ENCODE data around the gene IL36RN. TPM values are rescaled to one million over a fixed set of nuclear protein-coding genes. Genes with fewer than 3 reads are reported as not detected.

The IL36RN gene
- total RNA-seq = not detected

- no peak for DNase-seq
- no peak for ATAC-seq (ENCODE audit: low read depth)
- Mint-ChIP-seq H3K9me3 (peaks cover 10% of the 10 kb centered on the region), H3K27me3 (peaks cover 3% of the 10 kb centered on the region), H3K4me3 (no peak within 1 kb of the TSS), H3K36me3 (peaks cover 3% of the 10 kb centered on the region), H3K4me1 (no peaks in the 10 kb centered on the region), H3K27ac (no peak within 1 kb of the TSS)
- POLR2A ChIA-PET = interaction anchor here (0.9 kb wide), 1 partner anchor 14 kb away, joined by 3 read pairs; no protein-coding TSS in a partner anchor
Measured at GRCh38 chr2:113058998-113059960, at the start of gene IL36RN. IL36RN (plus strand) TSS chr2:113059198; CDS start chr2:113059439, 241 bp downstream.

GRCh38 chr2:113009622-113010021 is 49.4 kb upstream of the IL36RN start:
- Mint-ChIP-seq H3K27me3 (peaks cover 3% of the 10 kb centered on the region), H3K27ac (no peak overlapping the region), H3K36me3 (peaks cover 7% of the 10 kb centered on the region), H3K4me3 (no peak overlapping the region), H3K4me1 (peaks cover 7% of the 10 kb centered on the region), H3K9me3 (peaks cover 8% of the 10 kb centered on the region)
- ATAC-seq (ENCODE audit: low read depth) (no peak), DNase-seq (no peak)
- POLR2A ChIA-PET = no interaction called here

- H3K9me3 Mint-ChIP-seq = peaks cover 8% of the 10 kb centered on the region
- H3K4me3 Mint-ChIP-seq = no peak overlapping the region
Measured at GRCh38 chr2:113010088-113010487, 48.9 kb upstream of the IL36RN start.

GRCh38 chr2:113011108-113011507 is 47.9 kb upstream of the IL36RN start:
- peaks cover 3% of the 10 kb centered on the region for H3K27me3 Mint-ChIP-seq

More at GRCh38 chr2:113010088-113010487, 48.9 kb upstream of the IL36RN start:
- H3K4me1 Mint-ChIP-seq = peaks cover 7% of the 10 kb centered on the region
- no peak for DNase-seq
- H3K27ac Mint-ChIP-seq = no peak overlapping the region
- peaks cover 3% of the 10 kb centered on the region for H3K27me3 Mint-ChIP-seq
- no peak for ATAC-seq (ENCODE audit: low read depth)
- POLR2A ChIA-PET = no interaction called here
- H3K36me3 Mint-ChIP-seq = peaks cover 7% of the 10 kb centered on the region

GRCh38 chr2:113012436-113013335 is 46.3 kb upstream of the IL36RN start:
- POLR2A ChIA-PET = no interaction called here
- peaks cover 7% of the 10 kb centered on the region for H3K4me1 Mint-ChIP-seq
- DNase-seq (no peak), ATAC-seq (ENCODE audit: low read depth) (no peak)
- no peak overlapping the region for H3K27ac Mint-ChIP-seq
- H3K36me3 Mint-ChIP-seq = peaks cover 8% of the 10 kb centered on the region
- no peak overlapping the region for H3K4me3 Mint-ChIP-seq
- peaks cover 10% of the 10 kb centered on the region for H3K9me3 Mint-ChIP-seq
- peaks cover 6% of the 10 kb centered on the region for H3K27me3 Mint-ChIP-seq

More at GRCh38 chr2:113011108-113011507, 47.9 kb upstream of the IL36RN start:
- Mint-ChIP-seq H3K27ac (no peak overlapping the region), H3K36me3 (peaks cover 7% of the 10 kb centered on the region), H3K4me3 (no peak overlapping the region), H3K9me3 (peaks cover 8% of the 10 kb centered on the region), H3K4me1 (peaks cover 7% of the 10 kb centered on the region)
- ATAC-seq (ENCODE audit: low read depth) = no peak
- no peak for DNase-seq
- POLR2A ChIA-PET = no interaction called here

- Mint-ChIP-seq H3K4me3 (no peak overlapping the region), H3K9me3 (peaks cover 10% of the 10 kb centered on the region), H3K4me1 (peaks cover 5% of the 10 kb centered on the region), H3K27ac (no peak overlapping the region), H3K36me3 (peaks cover 8% of the 10 kb centered on the region), H3K27me3 (peaks cover 6% of the 10 kb centered on the region)
- POLR2A ChIA-PET = no interaction called here
- ATAC-seq (ENCODE audit: low read depth) = no peak
- DNase-seq = no peak
Measured at GRCh38 chr2:113013336-113013661, 45.7 kb upstream of the IL36RN start.

- H3K9me3 Mint-ChIP-seq = peaks cover 15% of the 10 kb centered on the region
- POLR2A ChIA-PET = no interaction called here
- H3K27ac Mint-ChIP-seq = no peak overlapping the region
- H3K4me1 Mint-ChIP-seq = peaks cover 5% of the 10 kb centered on the region
- no peak for DNase-seq
- H3K4me3 Mint-ChIP-seq = no peak overlapping the region
- ATAC-seq (ENCODE audit: low read depth) = no peak
- H3K27me3 Mint-ChIP-seq = peaks cover 6% of the 10 kb centered on the region
- H3K36me3 Mint-ChIP-seq = peaks cover 10% of the 10 kb centered on the region
Measured at GRCh38 chr2:113014067-113014466, 44.9 kb upstream of the IL36RN start.

GRCh38 chr2:113015042-113015441 is 44.0 kb upstream of the IL36RN start:
- H3K4me3 Mint-ChIP-seq = no peak overlapping the region
- peaks cover 16% of the 10 kb centered on the region for H3K9me3 Mint-ChIP-seq
- H3K36me3 Mint-ChIP-seq = peaks cover 10% of the 10 kb centered on the region
- no peak overlapping the region for H3K27ac Mint-ChIP-seq
- peaks cover 8% of the 10 kb centered on the region for H3K27me3 Mint-ChIP-seq
- no peak for DNase-seq
- no peak for ATAC-seq (ENCODE audit: low read depth)
- peaks cover 4% of the 10 kb centered on the region for H3K4me1 Mint-ChIP-seq
- POLR2A ChIA-PET = no interaction called here

- H3K4me3 Mint-ChIP-seq = no peak overlapping the region
- peaks cover 16% of the 10 kb centered on the region for H3K9me3 Mint-ChIP-seq
- no peak for DNase-seq
- POLR2A ChIA-PET = no interaction called here
- H3K4me1 Mint-ChIP-seq = peaks cover 4% of the 10 kb centered on the region
- peaks cover 10% of the 10 kb centered on the region for H3K36me3 Mint-ChIP-seq
- H3K27me3 Mint-ChIP-seq = peaks cover 8% of the 10 kb centered on the region
- H3K27ac Mint-ChIP-seq = no peak overlapping the region
- peak; percentile 42 for ATAC-seq (ENCODE audit: low read depth)
Measured at GRCh38 chr2:113015655-113016054, 43.3 kb upstream of the IL36RN start.

- Mint-ChIP-seq H3K27ac (no peak overlapping the region), H3K9me3 (peaks cover 13% of the 10 kb centered on the region), H3K36me3 (peaks cover 7% of the 10 kb centered on the region), H3K27me3 (peaks cover 16% of the 10 kb centered on the region), H3K4me1 (no peaks in the 10 kb centered on the region), H3K4me3 (no peak overlapping the region)
- POLR2A ChIA-PET = interaction anchor here (0.6 kb wide), 1 partner anchor 362 kb away, joined by 3 read pairs; no protein-coding TSS in a partner anchor
- DNase-seq = no peak
- no peak for ATAC-seq (ENCODE audit: low read depth)
Measured at GRCh38 chr2:113018509-113018908, 40.5 kb upstream of the IL36RN start.

GRCh38 chr2:113021312-113021711 is 37.7 kb upstream of the IL36RN start:
- Mint-ChIP-seq H3K27me3 (peaks cover 22% of the 10 kb centered on the region), H3K9me3 (peaks cover 11% of the 10 kb centered on the region), H3K36me3 (peaks cover 7% of the 10 kb centered on the region), H3K4me3 (no peak overlapping the region), H3K4me1 (no peaks in the 10 kb centered on the region), H3K27ac (no peak overlapping the region)
- POLR2A ChIA-PET = no interaction called here
- ATAC-seq (ENCODE audit: low read depth) = no peak
- DNase-seq = no peak

- Mint-ChIP-seq H3K27ac (no peak overlapping the region), H3K36me3 (no peaks in the 10 kb centered on the region), H3K4me3 (no peak overlapping the region), H3K27me3 (peaks cover 30% of the 10 kb centered on the region), H3K9me3 (no peaks in the 10 kb centered on the region), H3K4me1 (no peaks in the 10 kb centered on the region)
- POLR2A ChIA-PET = no interaction called here
- ATAC-seq (ENCODE audit: low read depth) (no peak), DNase-seq (no peak)
Measured at GRCh38 chr2:113024764-113025163, 34.2 kb upstream of the IL36RN start.

- DNase-seq (no peak), ATAC-seq (ENCODE audit: low read depth) (no peak)
- Mint-ChIP-seq H3K27ac (no peak overlapping the region), H3K4me3 (no peak overlapping the region), H3K9me3 (no peaks in the 10 kb centered on the region), H3K4me1 (no peaks in the 10 kb centered on the region), H3K36me3 (no peaks in the 10 kb centered on the region), H3K27me3 (peaks cover 35% of the 10 kb centered on the region)
- POLR2A ChIA-PET = no interaction called here
Measured at GRCh38 chr2:113025737-113026136, 33.3 kb upstream of the IL36RN start.

Data from activated naive CD8-positive, alpha-beta T cell treated with anti-CD3 and anti-CD28 coated beads, Interleukin-2, amount 10 ng/mL, durations not matched to agents 7 days and 5 days (primary cell).